ENCODE data around the gene FANCG. TPM values are rescaled to one million over a fixed set of nuclear protein-coding genes. Genes with fewer than 3 reads are reported as not detected.

The FANCG gene
- total RNA-seq, 2 donors from 2014 or later: 6.0 to 29.3 TPM

DNA sequence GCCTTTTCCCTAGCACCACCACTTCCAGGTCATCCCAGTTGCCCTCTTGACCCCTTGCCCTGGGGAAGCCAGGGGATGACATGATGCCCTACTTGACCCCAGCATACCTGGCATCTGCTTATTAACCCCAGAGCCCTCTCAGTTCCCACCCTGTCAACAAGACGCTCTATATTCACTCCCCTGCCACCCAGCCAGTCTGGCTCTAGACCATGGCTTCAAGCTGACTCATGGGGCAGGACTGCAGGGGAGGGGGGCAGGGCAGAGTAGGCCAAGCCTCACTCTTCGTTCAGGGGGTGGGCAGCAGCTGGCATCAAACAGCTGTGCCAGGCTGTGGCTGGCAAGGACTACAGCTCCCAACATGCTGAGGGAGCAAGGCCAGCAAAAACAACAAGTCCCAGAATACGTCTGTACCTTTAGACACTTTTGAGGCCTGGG, 30.6 kb upstream of the FANCG start:
- DNase-seq: peak in 1 of 4 donors; percentile 71
- no peak for ATAC-seq

DNA sequence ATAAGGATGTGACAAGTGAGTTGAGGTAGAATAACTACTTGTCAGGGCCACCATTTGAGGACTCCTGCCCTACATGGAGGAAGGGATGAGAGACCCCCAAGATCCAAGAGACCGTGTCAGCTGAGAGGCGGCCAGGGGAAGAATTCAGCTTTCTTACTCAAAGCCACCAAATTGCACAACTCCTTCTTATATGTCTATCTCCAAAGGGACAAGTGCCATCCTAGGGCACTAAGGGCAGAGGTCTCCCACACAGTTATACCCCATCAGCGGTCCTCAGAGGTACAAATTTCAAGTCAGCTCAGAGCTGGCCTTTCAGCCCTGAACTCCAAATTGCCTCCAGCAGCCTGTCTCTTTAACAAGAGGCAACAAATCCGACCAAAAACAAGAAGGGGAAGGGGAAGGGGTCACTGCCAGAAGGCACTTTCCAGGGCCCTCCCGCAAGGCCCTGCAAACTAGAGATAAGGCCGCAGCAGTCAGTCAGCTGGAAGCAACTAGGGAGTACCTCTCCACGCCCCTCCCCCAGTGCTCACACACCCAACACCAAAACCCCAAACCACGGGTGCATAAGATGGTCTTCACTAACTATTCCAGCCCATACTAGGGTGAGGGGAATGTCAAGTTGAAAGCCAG, 29.3 kb upstream of the FANCG start:
- no peaks in the 10 kb centered on the region for H3K9me3 ChIP-seq
- DNase-seq: no peak
- TF ChIP-seq, protein P1, sequence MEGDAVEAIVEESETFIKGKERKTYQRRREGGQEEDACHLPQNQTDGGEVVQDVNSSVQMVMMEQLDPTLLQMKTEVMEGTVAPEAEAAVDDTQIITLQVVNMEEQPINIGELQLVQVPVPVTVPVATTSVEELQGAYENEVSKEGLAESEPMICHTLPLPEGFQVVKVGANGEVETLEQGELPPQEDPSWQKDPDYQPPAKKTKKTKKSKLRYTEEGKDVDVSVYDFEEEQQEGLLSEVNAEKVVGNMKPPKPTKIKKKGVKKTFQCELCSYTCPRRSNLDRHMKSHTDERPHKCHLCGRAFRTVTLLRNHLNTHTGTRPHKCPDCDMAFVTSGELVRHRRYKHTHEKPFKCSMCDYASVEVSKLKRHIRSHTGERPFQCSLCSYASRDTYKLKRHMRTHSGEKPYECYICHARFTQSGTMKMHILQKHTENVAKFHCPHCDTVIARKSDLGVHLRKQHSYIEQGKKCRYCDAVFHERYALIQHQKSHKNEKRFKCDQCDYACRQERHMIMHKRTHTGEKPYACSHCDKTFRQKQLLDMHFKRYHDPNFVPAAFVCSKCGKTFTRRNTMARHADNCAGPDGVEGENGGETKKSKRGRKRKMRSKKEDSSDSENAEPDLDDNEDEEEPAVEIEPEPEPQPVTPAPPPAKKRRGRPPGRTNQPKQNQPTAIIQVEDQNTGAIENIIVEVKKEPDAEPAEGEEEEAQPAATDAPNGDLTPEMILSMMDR (IDR thresholded peaks at IDR 0.05): no peak
- no peak for TF ChIP-seq POLR2A (IDR thresholded peaks at IDR 0.05)
- intact Hi-C loops (cut with DNase I): no loop called here
- H3K36me3 ChIP-seq (replicated peaks in 1 of 2; ENCODE audit: insufficient read depth in 1 of 2, low read depth in 2 of 2): peaks cover 0 to 9% of the 10 kb centered on the region in 2 donors
- no peak overlapping the region for H3K27ac ChIP-seq
- no peaks in the 10 kb centered on the region for H3K27me3 ChIP-seq
- peaks cover 25% of the 10 kb centered on the region for H3K4me1 ChIP-seq
- no peak for ATAC-seq
- no peak overlapping the region for H3K4me3 ChIP-seq
- 60 to 100% methylated on average over 3 to 7 of the region's 8 CpGs for WGBS, 2 donors

More for the DNA sequence above, 30.6 kb upstream of the FANCG start:
- H3K27ac ChIP-seq: peak overlapping the region in 2 of 4 donors; percentile 28 to 83
- H3K27me3 ChIP-seq: no peaks in the 10 kb centered on the region
- H3K4me3 ChIP-seq: no peak overlapping the region
- peaks cover 37% of the 10 kb centered on the region for H3K4me1 ChIP-seq
- 37 to 38% methylated on average over 3 of the region's 3 CpGs for WGBS, 2 donors
- no peaks in the 10 kb centered on the region for H3K9me3 ChIP-seq
- TF ChIP-seq POLR2A (IDR thresholded peaks at IDR 0.05): no peak
- TF ChIP-seq, protein P1 (IDR thresholded peaks at IDR 0.05): no peak
- intact Hi-C loops (cut with DNase I): no loop called here
- peaks cover 0 to 9% of the 10 kb centered on the region in 2 donors for H3K36me3 ChIP-seq (replicated peaks in 1 of 2; ENCODE audit: insufficient read depth in 1 of 2, low read depth in 2 of 2)

- no peak for ATAC-seq
- Histone ChIP-seq H3K9me3 (no peaks in the 10 kb centered on the region), H3K4me1 (peaks cover 25% of the 10 kb centered on the region), H3K27ac (no peak overlapping the region), H3K36me3 (replicated peaks in 1 of 2; ENCODE audit: insufficient read depth in 1 of 2, low read depth in 2 of 2) (peaks cover 0 to 9% of the 10 kb centered on the region in 2 donors), H3K27me3 (no peaks in the 10 kb centered on the region), H3K4me3 (no peak overlapping the region)
- WGBS, 2 donors: 88 to 98% methylated on average over 6 of the region's 6 CpGs
- DNase-seq: no peak
- TF ChIP-seq POLR2A (IDR thresholded peaks at IDR 0.05): no peak
- TF ChIP-seq, protein P1 (IDR thresholded peaks at IDR 0.05): no peak
- intact Hi-C loops (cut with DNase I): no loop called here
These were observed 28.7 kb upstream of the FANCG start for GRCh38 chr9:35108461-35108860.

DNA sequence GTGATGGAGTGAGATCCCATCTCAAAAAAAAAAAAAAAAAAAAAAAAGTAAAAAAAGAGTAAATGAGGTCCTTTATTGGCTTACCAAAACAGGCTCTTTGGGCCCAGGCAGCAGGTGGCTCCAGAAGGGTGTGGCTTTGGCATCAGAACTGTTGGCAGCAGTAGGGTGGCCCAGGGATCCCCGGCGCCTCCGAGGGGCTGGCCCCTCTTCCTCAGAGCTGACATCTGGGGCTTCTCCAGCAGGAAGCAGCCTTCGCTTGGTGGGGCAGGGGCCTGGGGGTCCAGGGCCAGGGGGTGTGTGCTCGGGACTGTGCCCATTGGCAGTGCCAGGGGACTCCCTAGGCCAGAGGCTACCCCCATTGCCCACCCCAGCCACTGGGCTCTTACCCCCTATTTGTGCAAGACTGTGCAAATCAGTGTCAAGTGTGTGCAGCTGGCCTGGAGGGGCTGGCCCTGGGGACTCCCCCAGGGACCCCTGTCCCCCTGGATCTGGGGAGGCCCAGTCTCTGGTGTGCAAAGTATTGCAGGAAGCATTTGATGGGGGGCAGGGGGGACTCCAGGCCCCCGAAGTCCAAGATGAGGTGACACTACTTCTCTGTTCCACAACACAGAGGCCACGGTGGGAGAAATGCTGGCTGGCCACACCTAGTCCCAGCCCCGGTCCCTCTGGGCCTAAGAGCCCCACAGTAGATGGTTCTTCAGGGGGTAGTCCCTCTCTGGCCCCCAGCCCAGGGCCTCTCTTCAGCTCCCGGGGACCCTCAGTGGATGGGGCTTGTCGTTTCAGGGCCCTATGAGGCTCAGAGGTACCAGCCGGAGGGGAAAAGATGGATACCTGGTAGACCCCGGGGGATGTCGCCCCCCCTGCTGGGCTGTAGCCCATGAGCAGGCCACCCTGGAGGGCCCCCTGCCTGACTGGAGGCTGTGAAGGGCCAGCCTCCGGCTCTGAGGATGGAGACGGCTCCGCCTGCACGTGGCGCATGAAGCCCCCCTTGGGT, 27.9 kb upstream of the FANCG start:
- DNase-seq (no peak), ATAC-seq (no peak)
- Histone ChIP-seq H3K36me3 (replicated peaks in 1 of 2; ENCODE audit: insufficient read depth in 1 of 2, low read depth in 2 of 2) (peaks cover 0 to 9% of the 10 kb centered on the region in 2 donors), H3K9me3 (no peaks in the 10 kb centered on the region), H3K4me1 (peaks cover 27% of the 10 kb centered on the region), H3K4me3 (no peak overlapping the region), H3K27ac (no peak overlapping the region), H3K27me3 (no peaks in the 10 kb centered on the region)
- 83 to 90% methylated on average over 8 to 18 of the region's 18 CpGs for WGBS, 2 donors
- TF ChIP-seq, protein P1 (IDR thresholded peaks at IDR 0.05): no peak
- TF ChIP-seq POLR2A (IDR thresholded peaks at IDR 0.05): no peak
- intact Hi-C loops (cut with DNase I): no loop called here
